GM21447 (cell line): ENCODE measurements around the gene NOL4L.

Experiments
- ATAC-seq: cut with Tn5 transposase; IDR thresholded peaks from one replicate; pipeline ENCODE4 v1.9.1; 2021; ENCODE audit not compliant: unreplicated experiment

The NOL4L gene

DNA sequence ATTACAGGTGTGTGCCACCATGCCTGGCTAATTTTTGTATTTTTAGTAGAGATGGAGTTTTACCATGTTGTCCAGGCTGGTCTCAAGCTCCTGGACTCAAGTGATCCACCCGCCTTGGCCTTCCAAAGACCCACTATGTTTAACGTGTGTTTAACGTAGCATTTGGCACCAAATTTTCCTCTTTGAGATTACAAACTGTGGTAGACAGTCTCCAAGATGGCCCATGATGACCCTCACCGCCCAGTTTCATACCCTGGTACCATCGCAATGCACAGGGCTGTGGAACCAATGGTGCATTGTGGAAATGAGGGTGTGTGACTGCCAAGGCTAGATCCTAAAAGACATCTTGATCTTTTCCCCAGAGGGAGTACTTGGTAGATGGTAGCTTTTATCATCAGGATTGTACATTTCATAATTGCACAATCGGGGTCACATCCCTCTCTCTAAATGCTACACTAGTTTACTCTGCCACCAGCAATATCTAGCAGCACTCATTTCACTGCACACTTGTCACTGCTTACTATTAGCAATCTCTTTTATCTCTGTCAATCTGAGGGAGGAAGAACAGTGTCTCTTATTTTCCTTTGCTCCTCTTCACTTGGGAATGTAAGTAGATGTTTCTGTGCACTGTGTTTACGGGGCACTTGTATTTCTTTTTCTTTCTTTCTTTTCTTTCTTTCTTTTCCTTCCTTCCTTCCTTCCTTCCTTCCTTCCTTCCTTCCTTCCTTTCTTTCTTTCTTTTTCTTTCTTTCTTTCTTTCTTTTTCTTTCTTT, 96.9 kb downstream of the NOL4L start:
- ATAC-seq: no peak

DNA sequence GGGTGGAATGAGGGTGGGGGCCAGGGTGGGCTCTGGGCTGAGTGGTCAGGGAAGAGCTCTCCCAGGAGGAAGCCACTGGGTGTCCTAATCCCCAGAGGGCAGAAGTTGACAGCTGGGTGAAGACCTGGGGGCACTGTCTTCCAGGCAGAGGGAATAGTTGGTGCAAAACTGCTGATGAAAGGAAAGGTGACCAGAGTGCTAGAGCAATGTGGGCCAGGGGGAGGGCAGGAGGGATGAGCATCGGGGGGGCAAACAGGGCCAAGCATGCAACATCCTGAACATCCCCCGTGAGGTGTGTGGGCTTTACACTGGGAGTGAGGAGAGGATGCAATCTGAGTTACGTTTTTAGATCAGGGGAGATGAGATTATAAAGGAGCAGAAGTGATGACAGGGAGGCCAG, 97.8 kb downstream of the NOL4L start:
- no peak for ATAC-seq

DNA sequence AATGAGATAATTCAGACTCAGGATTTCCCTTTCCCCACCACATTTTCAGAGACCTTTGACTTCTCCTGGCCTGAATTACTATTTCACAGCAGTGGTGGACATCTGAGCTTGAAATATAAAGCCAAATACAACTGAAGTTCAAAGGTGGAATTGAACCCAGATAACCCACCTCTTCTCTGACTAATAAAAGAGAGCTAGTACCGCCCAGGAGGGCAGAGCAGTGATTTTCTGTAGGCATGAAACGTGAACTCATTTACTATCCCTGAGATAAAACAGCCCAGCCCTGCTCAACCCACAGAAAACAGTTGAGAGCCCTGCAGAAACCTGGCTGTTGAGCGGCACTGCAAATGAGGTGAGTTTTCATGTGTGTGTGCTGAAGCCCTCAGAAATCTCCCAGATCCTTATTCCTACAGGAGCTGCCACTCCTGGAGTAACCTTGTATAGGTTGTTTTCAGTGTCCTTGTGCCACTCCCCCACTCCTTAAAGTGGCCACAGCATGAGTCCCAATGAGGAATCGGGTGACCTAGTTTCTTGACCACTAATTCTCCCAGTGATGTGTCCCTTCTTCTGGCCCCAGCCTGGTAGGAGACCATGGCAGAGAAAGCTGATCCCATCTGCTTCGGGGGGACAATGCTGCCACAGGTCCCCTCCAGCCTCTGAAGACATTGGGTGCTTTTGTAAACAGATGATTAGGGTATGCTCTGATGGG, 99.2 kb downstream of the NOL4L start:
- ATAC-seq: no peak

DNA sequence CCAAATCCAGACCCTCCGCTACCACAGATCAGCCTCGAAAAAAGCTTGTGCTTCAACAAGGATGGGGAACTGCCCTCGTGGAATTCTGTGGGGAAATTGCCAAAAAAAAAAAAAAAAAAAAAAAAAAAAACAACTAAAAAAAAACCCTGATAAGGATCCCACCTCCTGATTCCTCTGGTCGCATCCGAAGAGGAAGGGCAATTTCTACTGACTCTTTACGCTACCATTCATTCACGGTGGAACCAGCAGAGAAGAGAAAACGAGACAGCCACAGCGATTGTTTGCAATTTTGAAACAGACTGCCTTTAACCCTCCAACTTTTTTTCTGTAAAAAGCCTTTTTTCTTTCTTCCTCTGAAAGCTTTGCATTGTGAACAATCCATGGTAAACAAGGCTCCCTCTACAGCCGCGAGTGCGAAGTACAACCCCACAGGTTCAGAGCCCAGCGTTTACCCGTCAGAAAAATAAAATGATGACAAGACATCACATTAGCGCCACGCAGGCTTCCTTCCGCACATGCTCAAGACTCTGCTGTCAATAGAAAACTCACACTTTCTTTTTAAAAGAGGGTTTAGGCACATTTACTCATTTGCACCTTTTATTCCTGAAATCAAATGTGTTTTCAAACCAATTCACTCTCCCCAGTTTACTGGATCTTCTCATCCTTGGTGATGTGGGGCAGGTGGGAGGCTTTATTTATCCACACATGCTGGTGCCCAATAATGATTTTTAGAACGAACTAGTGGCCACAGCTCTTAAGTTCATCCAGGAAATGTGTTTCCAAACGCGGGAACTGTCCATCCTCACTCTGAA, 100.0 kb downstream of the NOL4L start:
- peak; percentile 62 for ATAC-seq

DNA sequence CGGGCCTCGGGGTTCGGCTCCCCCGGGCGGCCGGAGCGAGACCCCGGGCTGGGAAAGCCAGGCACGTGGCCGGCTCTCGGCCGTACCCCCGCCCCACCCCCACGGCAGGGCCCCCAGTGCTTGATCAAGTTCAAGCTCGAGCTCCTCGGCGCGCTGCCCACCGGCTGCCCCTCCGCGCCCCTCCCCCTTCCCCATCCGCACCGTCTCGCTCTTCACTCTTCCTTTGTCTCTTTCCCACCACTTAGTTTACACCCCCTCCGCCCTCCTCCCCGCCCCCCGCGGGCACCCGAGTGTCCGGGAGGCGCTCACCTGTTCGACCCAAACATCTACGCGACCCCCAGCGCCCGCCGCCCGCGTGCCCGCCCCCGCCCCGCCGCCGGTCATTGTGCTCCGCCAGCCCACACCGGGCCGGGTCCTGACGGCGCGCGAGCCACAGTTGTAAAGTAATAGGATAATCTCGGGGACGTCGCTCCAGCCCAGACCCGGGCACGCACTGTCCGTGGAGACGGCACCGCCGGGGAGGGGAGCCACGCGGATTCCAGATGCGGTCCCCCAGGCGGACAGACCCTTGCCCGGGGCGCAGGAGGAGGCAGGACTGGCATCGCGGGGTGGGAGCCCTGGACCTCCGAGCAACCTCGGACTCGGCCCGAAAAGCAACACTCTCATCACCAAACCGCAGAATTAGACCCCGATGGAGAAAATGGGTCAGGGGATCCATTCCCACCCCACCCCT, 100.7 kb downstream of the NOL4L start:
- ATAC-seq: no peak

DNA sequence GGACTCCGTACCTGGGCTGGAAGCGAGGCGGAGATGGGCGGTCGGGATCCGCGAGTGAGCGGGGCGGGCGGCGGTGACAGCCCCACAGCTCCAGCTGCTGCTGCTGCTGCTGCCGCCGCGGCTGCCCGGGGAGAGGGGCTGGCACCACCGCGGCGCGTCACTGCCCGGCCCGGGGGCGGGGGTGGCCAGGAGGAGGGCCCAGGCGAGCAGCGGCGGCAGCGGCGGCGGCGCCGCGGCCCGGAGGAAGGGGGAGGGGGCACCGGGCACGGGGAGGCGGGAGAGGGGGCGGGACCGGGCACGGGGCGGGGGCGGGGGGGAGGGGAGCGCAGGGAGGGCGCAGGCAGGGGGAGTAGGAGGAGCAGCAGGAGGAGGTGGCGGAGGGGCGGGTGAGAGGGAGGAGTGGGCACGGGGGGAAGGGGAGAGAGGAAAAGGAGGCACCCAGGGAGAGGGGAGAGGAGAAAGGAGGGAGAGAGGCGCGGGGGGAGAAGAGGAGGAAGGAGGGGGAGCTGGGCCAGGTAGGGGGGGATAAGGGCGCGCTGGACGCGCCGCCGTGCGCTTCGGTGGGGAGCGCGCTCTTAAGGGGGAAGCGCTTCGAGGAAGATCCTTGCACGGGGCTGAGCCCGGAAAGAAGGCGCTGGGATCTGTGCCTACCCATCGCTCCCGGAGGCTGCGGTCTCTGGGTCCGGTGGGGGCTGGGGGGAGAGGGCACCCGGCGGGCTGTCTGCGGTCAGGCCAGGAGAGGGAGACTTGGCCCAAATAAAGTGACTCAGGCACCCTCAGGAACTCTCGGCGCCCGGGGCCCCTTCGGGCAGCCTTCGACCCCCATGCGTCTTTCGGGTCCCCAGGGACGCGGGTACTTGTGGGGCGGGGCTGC, 101.5 kb downstream of the NOL4L start:
- no peak for ATAC-seq

DNA sequence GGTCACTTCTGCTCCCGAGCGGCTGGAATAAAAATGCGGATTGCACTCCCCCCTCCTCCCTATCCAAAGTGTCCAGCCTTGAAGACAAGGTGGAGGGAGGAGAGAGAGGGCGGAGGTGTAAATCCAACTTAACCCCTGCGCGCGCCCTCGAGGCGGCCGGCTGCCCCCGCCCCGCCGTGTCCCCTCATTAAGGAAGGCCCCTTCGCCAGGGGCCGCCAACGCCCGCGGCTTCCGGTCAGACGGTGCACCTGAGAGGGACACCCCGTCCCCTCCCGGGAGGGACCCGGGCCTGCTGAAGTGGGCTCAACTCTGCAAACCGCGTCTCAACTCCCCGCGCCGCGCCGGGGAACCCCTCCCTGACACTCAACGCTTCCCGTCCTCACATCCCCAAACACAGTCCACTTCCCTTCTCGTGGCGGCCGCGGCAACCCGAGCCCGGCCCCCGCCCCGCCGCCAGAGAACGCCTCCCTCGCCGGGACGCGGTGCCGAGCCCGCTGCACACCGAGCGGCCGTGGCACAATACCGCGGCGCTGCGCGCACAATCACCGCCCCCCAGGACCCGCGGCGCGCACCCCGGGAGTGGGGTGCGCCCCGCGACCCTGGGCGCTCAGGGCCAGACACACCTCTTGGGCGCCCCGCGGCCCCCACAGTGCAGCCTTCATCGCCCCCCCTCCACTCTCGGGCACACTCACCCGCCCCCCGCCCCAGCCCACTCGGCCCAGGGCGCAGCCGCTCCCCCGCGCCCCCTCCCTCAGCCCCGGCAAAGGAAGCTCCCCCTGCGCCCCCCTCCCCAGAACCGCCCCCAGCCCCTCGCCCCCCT, 102.5 kb downstream of the NOL4L start:
- no peak for ATAC-seq

DNA sequence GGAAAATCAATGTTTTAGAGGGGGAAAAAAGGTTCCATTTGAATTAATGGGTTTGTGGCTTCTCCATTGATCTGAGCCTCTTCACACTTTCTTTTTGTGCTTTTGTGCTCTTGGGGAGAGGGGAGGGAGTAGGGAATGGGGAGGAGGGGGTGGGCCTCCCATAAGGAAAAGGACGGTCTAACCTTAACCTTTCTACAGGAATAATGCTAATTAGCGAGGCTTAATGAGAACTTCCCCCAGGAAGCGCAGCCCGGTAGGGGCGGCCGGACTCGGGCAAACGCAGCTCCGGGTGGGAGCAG, 103.0 kb downstream of the NOL4L start:
- ATAC-seq: no peak

DNA sequence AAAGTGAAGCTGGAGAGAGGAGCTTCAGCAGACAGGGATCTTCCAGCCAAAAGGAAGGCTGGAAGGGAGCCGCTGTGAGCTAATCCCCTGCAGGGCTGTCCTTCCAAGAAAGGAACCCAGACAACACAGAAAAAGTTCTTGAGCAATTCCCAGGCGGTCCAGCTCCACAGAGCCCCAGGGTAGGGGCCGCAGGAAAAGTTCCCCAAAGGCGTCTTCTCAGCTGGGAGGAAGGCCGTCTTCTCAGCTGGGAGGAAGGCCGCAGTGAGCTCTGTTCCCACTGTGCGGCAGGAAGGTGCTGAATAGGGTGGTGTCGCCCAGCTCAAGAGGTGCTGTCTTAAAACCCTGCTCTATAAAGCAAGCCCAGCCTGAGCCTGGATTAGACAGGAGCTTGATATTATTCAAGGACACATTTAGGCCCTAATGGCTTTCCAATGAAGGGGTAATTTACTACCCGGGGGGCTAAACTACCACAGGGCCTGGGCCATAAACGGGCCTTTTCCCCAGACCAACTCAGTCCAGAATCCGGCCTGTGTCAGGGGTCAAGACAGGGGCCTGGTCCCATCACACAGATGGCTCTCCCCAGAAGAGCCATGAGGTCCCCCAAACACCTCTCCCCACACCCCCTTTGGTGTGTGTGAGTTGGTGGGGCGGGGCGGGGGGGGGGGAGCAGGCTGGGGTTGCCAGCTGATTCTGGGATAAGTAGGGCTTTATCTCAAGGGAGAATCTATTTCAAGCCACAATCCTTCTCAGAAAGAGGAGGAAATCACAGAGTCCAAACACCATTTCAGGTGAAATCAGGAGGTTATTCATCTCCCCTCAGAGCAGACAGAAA, 103.6 kb downstream of the NOL4L start:
- no peak for ATAC-seq

DNA sequence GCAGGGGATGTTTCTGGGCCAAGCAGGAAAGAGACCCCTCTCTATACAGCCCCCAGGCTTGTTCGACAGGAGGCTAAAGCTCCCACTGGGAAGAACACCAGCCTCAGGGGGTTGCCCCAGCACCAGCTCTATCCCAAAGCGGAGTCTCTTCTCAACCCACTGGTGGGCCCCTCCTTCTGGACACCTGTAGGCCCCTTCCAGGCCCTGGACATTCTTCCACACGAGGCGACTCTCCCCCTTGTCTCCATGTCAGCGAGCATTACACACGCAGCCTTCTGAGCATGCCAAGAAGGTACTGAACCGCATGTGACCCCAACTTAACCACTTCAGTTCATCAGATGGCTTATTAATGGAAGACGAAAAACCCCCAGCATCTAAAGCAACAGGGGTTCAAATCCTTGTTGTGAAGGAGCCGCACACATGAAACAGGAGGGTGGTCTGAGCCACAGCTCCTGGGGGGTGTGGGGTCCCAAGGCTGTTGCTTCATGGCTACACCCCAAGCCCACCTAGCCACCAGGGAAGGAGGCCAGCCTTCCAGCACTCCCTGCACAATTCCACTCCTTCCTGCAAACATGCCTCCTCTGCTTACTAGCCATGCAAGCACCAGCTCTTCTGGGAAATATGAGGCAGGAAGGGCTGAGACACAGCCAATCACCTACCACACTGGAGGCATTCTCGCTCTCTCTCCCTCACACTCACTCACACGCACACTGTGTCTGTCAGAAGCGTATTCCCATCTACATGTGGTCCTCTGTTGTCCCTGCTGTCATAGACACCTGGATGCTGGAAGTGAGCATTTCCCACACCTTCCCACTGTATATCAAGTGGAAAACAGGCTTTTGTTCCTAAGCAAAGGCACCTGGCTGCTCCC, 104.5 kb downstream of the NOL4L start:
- no peak for ATAC-seq

DNA sequence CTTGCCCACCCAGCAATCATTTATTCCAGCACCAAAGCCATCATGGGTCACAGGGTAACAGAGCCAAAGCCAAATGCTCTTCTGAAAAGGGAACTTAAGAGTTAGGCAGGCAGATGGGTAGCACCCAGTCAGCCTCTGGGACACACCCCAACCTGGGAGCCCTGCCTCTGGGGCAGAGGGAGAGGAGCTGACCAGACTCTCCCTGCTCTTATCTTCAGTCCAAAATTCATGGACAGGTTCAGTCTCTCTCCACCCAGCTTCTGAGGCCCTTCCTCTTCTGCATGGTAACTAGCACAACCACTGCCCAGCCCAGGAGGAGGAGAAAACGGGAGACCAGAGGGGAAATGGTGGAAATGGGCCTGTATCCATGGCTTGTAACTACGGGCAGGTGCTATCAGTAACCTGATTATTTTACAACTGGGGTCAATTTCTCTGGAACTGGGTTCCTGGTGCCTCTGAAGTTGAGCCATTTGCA, 105.4 kb downstream of the NOL4L start:
- no peak for ATAC-seq

DNA sequence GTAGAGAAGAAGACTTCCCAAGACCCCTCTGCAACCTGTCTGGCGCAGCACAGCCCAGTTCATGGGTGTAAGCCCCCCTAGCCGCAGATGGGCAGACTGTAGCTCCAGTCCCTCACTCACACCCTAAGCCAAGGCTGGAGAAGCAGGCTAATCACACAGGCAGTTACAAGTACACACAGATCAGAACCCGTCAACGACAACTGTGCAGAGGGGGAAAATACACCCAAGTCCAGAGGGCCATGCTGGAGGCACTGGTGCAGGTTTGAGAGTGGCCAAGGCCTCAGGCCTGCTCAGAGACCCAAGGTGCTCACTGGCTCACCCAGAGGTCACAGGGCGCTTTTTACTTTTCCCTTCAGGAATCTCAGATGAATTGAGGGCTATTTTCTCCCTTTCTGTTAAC, 106.1 kb downstream of the NOL4L start:
- no peak for ATAC-seq

DNA sequence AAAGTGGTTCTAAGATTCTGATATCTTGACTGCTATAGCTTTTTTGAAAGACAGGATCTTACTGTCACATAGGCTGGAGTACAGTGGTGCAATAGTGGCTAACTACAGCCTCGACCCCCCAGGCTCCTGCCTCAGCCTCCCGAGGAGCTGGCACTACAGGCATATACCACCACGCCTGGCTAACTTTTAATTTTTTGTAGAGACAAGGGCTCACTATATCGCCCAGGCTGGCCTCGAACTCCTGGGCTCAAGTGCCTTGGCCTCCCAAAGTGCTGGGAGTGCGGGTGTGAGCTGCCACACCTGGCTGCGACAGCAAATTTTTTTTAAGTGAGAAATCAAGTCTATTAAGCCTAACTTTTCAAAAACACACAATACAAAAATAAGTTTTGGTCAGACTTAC, 106.6 kb downstream of the NOL4L start:
- no peak for ATAC-seq

DNA sequence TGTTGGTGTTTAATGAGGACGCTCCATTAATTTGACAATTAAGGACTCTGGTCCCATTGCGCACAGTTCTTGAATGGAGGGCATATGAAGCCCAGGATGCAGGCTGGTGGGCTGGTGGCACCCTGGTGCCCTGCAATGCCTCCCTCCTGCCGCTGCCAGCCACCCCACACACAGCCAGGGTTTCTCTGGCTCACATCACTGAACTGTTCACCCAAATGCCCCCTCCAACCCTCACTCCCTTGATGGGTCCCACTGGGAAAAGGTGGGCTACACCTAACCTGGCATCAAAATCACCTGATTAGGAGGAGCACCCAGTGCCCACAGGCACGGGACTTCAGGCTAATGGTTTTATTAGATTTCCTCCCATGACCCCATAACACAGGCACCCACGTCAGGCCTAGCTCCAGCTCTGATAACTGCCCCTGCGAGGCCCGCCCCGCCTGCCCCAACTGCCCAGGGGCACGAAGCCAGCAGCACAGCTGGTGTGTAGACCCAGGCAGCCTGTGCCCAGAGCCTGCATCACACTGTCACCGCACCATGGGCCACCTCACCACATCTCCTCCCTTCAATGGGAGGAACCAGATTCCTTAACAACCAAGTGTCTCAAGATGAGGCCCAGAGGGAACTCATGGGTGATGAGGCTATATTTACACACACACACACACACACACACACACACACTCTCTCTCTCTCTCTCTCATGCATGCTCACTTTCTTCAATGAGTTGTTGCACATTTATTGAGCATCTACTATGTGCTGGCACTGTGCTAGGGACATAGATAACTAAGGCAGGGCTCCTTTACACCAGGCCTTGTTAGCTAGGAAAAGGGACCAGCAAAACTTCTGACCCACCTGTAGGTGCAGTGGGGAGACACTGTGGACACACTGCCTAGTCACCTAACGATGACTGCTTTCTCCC, 107.3 kb downstream of the NOL4L start:
- ATAC-seq: no peak

DNA sequence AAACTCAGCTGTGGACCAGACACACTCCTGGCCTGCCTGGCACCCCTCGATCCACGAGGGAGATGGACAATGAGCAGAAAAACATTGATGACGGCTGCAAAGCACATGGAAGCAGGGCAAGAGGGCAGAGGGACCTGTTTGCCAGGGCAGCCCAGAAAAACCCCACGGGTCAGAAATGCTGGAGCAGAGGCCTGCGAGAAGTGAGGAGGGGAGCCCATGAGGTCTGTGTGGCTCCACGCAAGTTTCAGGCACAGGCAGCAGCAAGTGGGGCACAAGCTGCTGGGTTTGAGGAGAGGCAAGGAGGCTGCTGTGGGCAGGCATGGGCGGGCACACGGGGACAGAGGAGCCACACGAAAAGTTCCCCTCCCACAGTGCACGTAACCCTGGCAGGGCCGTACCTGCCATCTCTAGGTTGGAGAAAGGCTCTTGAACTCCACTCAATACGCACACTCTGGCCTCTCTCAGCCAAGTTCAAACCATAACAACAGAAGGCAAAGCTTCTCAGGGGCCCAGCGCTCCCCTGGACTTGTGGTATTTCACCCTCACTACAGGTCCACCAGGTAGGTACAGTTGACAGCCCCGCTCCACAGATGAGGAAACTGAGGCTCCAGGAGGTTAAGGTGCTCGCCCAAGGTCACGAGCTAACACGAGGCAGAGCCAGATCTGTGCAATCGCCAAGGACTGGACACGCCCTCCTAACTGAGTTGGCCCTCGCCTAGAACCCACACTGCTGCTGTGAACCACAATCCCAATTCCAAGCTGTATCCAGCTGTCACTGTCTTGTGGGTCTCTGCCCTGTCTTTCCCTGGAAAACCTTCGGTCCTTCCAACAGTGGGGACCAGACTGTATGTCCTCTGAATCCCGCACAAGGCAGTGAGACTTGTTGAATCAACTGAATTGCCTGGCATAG, 108.2 kb downstream of the NOL4L start:
- ATAC-seq: no peak
